H9 (cell line): ENCODE measurements around the gene CD58. TPM values are rescaled to one million over a fixed set of nuclear protein-coding genes. Genes with fewer than 3 reads are reported as not detected.

Source experiments
- DNase-seq: peaks from one replicate; pipeline ENCODE4 v3.0.0-alpha.2; 2017
- H2AFZ ChIP-seq: one replicate; pipeline ENCODE4 v1.6.1; 2013; ENCODE audit warnings: mild to moderate bottlenecking, low read length, control low read depth, moderate library complexity
- H2AK5ac ChIP-seq: 2 replicates; pipeline ENCODE4 v1.6.1; 2013; ENCODE audit warnings: low read length, control low read depth, mixed read lengths; ENCODE audit not compliant: insufficient read length
- H2BK120ac ChIP-seq: one replicate; pipeline ENCODE4 v1.6.1; 2013; ENCODE audit warnings: low read depth, mild to moderate bottlenecking, low read length, control low read depth, inconsistent platforms; ENCODE audit not compliant: poor library complexity, severe bottlenecking
- H2BK12ac ChIP-seq: 2 replicates; pipeline ENCODE4 v1.6.1; 2013; ENCODE audit warnings: low read length, control low read depth, mixed read lengths, low read depth; ENCODE audit not compliant: insufficient read length
- H2BK15ac ChIP-seq: 2 replicates; pipeline ENCODE4 v1.6.1; 2013; ENCODE audit warnings: low read depth, low read length, control low read depth
- H2BK20ac ChIP-seq: one replicate; pipeline ENCODE4 v1.6.1; 2013; ENCODE audit warnings: low read depth, mild to moderate bottlenecking, low read length, control low read depth, inconsistent platforms; ENCODE audit not compliant: poor library complexity, severe bottlenecking
- H2BK5ac ChIP-seq: 2 replicates; pipeline ENCODE4 v1.6.1; 2013; ENCODE audit warnings: low read length, control low read depth, mixed read lengths; ENCODE audit not compliant: insufficient read length
- H3K14ac ChIP-seq: 2 replicates; pipeline ENCODE4 v1.6.1; 2013; ENCODE audit warnings: low read length, control low read depth; ENCODE audit not compliant: insufficient read depth
- H3K18ac ChIP-seq: 2 replicates; pipeline ENCODE4 v1.6.1; 2013; ENCODE audit warnings: low read depth, mild to moderate bottlenecking, mixed read lengths, low read length, control low read depth; ENCODE audit not compliant: insufficient read length
- H3K23ac ChIP-seq: 2 replicates; pipeline ENCODE4 v1.6.1; 2013; ENCODE audit warnings: low read length, control low read depth, mixed read lengths, low read depth; ENCODE audit not compliant: insufficient read length
- H3K23me2 ChIP-seq: 2 replicates; pipeline ENCODE4 v1.6.1; 2013; ENCODE audit warnings: low read depth, mild to moderate bottlenecking, mixed read lengths, low read length, control low read depth; ENCODE audit not compliant: insufficient read length, poor library complexity, severe bottlenecking
- H3K27ac ChIP-seq: 2 replicates; pipeline ENCODE4 v1.5.1; 2013; ENCODE audit warnings: low read length, control low read depth, mixed read lengths, low read depth; ENCODE audit not compliant: insufficient read length
- H3K27me3 ChIP-seq: 2 replicates; pipeline ENCODE4 v1.6.1; 2013; ENCODE audit warnings: low read length, control low read depth, inconsistent platforms; ENCODE audit not compliant: insufficient read depth
- H3K4ac ChIP-seq: 2 replicates; pipeline ENCODE4 v1.6.1; 2013; ENCODE audit warnings: low read depth, mild to moderate bottlenecking, control low read depth, inconsistent platforms, low read length, moderate library complexity
- H3K4me1 ChIP-seq: 2 replicates; pipeline ENCODE4 v1.6.1; 2013; ENCODE audit warnings: low read length, control low read depth, inconsistent platforms; ENCODE audit not compliant: insufficient read depth
- H3K4me2 ChIP-seq: 2 replicates; pipeline ENCODE4 v1.6.1; 2013; ENCODE audit warnings: low read length, control low read depth, mixed read lengths; ENCODE audit not compliant: insufficient read length, insufficient read depth
- H3K56ac ChIP-seq: 2 replicates; pipeline ENCODE4 v1.6.1; 2013; ENCODE audit warnings: low read depth, mild to moderate bottlenecking, mixed read lengths, low read length, control low read depth; ENCODE audit not compliant: insufficient read length
- H3K79me1 ChIP-seq: 2 replicates; pipeline ENCODE4 v1.6.1; 2013; ENCODE audit warnings: low read depth, mild to moderate bottlenecking, moderate library complexity, low read length, control low read depth, inconsistent platforms; ENCODE audit not compliant: insufficient read depth, poor library complexity, severe bottlenecking
- H3K79me2 ChIP-seq: 2 replicates; pipeline ENCODE4 v1.6.1; 2013; ENCODE audit warnings: low read length, control low read depth, inconsistent platforms; ENCODE audit not compliant: insufficient read depth
- H3K9ac ChIP-seq: 2 replicates; pipeline ENCODE4 v1.6.1; 2013; ENCODE audit warnings: low read length, control low read depth, mixed read lengths; ENCODE audit not compliant: insufficient read length; ENCODE audit errors: extremely low read depth
- H3K9me3 ChIP-seq: one replicate; pipeline ENCODE4 v1.6.1; 2013; ENCODE audit warnings: low read depth, low read length, inconsistent platforms; ENCODE audit not compliant: control insufficient read depth
- H3T11ph ChIP-seq: one replicate; pipeline ENCODE4 v1.6.1; 2013; ENCODE audit warnings: mild to moderate bottlenecking, low read length, control low read depth, inconsistent platforms
- H4K20me1 ChIP-seq: one replicate; pipeline ENCODE4 v1.6.1; 2013; ENCODE audit not compliant: control insufficient read depth, insufficient read length, insufficient read depth
- H4K5ac ChIP-seq: 2 replicates; pipeline ENCODE4 v1.6.1; 2013; ENCODE audit warnings: low read depth, mild to moderate bottlenecking, mixed read lengths, low read length, control low read depth; ENCODE audit not compliant: insufficient read length
- H4K8ac ChIP-seq: replicated peaks from 2 replicates; pipeline ENCODE4 v1.6.1; 2013; ENCODE audit warnings: low read length, control low read depth, mixed read lengths, low read depth; ENCODE audit not compliant: insufficient read length
- H4K91ac ChIP-seq: 2 replicates; pipeline ENCODE4 v1.6.1; 2013; ENCODE audit warnings: low read depth, mild to moderate bottlenecking, moderate library complexity, mixed read lengths, low read length, control low read depth; ENCODE audit not compliant: insufficient read length
- H3K27ac Mint-ChIP-seq, 3 experiments: 2 replicates in 2 of 3; 3 replicates in 1 of 3; pipeline ENCODE4 v1.8.0; 2020 to 2021; ENCODE audit warnings: mixed read lengths in 3 of 3, mild to moderate bottlenecking in 1 of 3, moderate library complexity in 1 of 3
- H3K27me3 Mint-ChIP-seq: 2 replicates; pipeline ENCODE4 v1.8.0; 2021; ENCODE audit warnings: low read depth, mild to moderate bottlenecking, moderate library complexity, mixed read lengths
- H3K36me3 Mint-ChIP-seq, 3 experiments: 2 replicates in 2 of 3; 3 replicates in 1 of 3; pipeline ENCODE4 v1.8.0; 2020 to 2021; ENCODE audit warnings: low read depth in 3 of 3, mixed read lengths in 3 of 3; ENCODE audit not compliant: insufficient read depth in 1 of 3
- H3K4me1 Mint-ChIP-seq, 2 experiments: 2 replicates each; pipeline ENCODE4 v1.8.0; 2020; ENCODE audit warnings: mixed read lengths in 2 of 2
- H3K4me3 Mint-ChIP-seq, 2 experiments: 2 replicates in 1 of 2; 3 replicates in 1 of 2; pipeline ENCODE4 v1.8.0; 2020 to 2021; ENCODE audit warnings: mild to moderate bottlenecking in 2 of 2, mixed read lengths in 2 of 2, moderate library complexity in 1 of 2
- H3K9me3 Mint-ChIP-seq, 2 experiments: 2 replicates in 1 of 2; 3 replicates in 1 of 2; pipeline ENCODE4 v1.8.0; 2020; ENCODE audit warnings: mild to moderate bottlenecking in 2 of 2, mixed read lengths in 2 of 2, moderate library complexity in 1 of 2
- CTCF ChIP-seq: fragments of 200-600 bp; sonication (generic); conservative IDR thresholded peaks from 3 replicates; pipeline ENCODE4 v1.8.0; 2021; ENCODE audit warnings: antibody characterized with exemption, mild to moderate bottlenecking
- WGBS: extraction: QIAGEN DNeasy Blood & Tissue Kit; methylation state at CpG from one replicate; pipeline ENCODE4 v1.1.7; 2013; ENCODE audit warnings: missing lambda C conversion rate, low lambda C conversion rate, mixed read lengths; ENCODE audit not compliant: insufficient read length; ENCODE audit errors: extremely low coverage; 5-methylcytosine and 5-hydroxymethylcytosine counted together
- total RNA-seq: library from RNA; stranded (reverse); gene quantifications from 2 replicates; pipeline ENCODE4 v1.2.1, GENCODE V29; 2021

Gene CD58
- total RNA-seq, 1 experiment from 2014 or later = 4.3 TPM

- no peak overlapping the region for H2BK5ac ChIP-seq
- Mint-ChIP-seq H3K27ac (no peak overlapping the region), H3K36me3 (peaks cover 0 to 11% (median 4%) of the 10 kb centered on the region in 3 experiments; a peak in 5 of 7 replicates), H3K9me3 (peaks cover 6 to 9% of the 10 kb centered on the region in 2 experiments), H3K4me1 (peaks cover 7 to 8% of the 10 kb centered on the region in 2 experiments; a peak in 3 of 4 replicates), H3K4me3 (no peak overlapping the region), H3K27me3 (no peaks in the 10 kb centered on the region)
- H3K27ac ChIP-seq = no peak overlapping the region
- WGBS = no CpG with 5 or more reads among the region's 2 CpGs
- no peaks in the 10 kb centered on the region for H3K9me3 ChIP-seq
- no peak overlapping the region for H2BK120ac ChIP-seq
- no peak overlapping the region for H3K14ac ChIP-seq
- no peaks in the 10 kb centered on the region for H3K23me2 ChIP-seq
- DNase-seq = no peak
- H4K5ac ChIP-seq = no peak overlapping the region
- H3K56ac ChIP-seq = no peak overlapping the region
- H3T11ph ChIP-seq = no peak overlapping the region
- no peaks in the 10 kb centered on the region for H3K79me2 ChIP-seq
- no peak for TF ChIP-seq CTCF
- H3K4me1 ChIP-seq = no peaks in the 10 kb centered on the region
- H3K9ac ChIP-seq = no peak overlapping the region
- H4K20me1 ChIP-seq = no peaks in the 10 kb centered on the region
- no peaks in the 10 kb centered on the region for H3K79me1 ChIP-seq
- H3K23ac ChIP-seq = no peak overlapping the region
- H3K27me3 ChIP-seq = no peaks in the 10 kb centered on the region; the same call in 1 of the 2 replicates
- H2AFZ ChIP-seq = no peak overlapping the region
- no peak overlapping the region for H2BK20ac ChIP-seq
- no peak overlapping the region for H2AK5ac ChIP-seq
- no peak overlapping the region for H4K91ac ChIP-seq
- no peak overlapping the region for H3K4ac ChIP-seq
- H3K18ac ChIP-seq = no peak overlapping the region
- no peak overlapping the region for H4K8ac ChIP-seq
- H2BK12ac ChIP-seq = no peak overlapping the region
- no peak overlapping the region for H2BK15ac ChIP-seq
- H3K4me2 ChIP-seq = no peak overlapping the region
Measured at GRCh38 chr1:116511459-116512019, 59.3 kb downstream of the CD58 start.
